GM19395 (cell line): ENCODE data around the gene GALT.
"Not testable (repeated sequence)": the region's sequence is repeated elsewhere in the genome, so short reads cannot be mapped to it uniquely, and the experiment has no call there.

Source experiments
- ATAC-seq: cut with Tn5 transposase; IDR thresholded peaks from one replicate; pipeline ENCODE4 v1.9.1; 2021; ENCODE audit warnings: mild to moderate bottlenecking, moderate library complexity; ENCODE audit not compliant: unreplicated experiment

Gene GALT

GRCh38 chr9:34625186-34625486, 21.3 kb upstream of the GALT start:
- no peak for ATAC-seq

- ATAC-seq = no peak
These were observed 18.5 kb upstream of the GALT start for GRCh38 chr9:34627716-34628655.

GRCh38 chr9:34628656-34629490, 17.6 kb upstream of the GALT start, which contains the start of gene ARID3C:
Gene ARID3C, minus strand, starts transcription at chr9:34629066. Its CDS starts 1,052 bp downstream, at chr9:34628014.
- ATAC-seq = no peak

- no peak for ATAC-seq
These were observed 17.0 kb upstream of the GALT start for GRCh38 chr9:34629491-34629808.

GRCh38 chr9:34630402-34631154, 15.9 kb upstream of the GALT start:
- no peak for ATAC-seq

GRCh38 chr9:34633166-34633565, 13.3 kb upstream of the GALT start:
- no peak for ATAC-seq

- ATAC-seq = peak; percentile 44
These were observed 12.5 kb upstream of the GALT start for GRCh38 chr9:34633851-34634550.

- ATAC-seq = no peak
These were observed 11.8 kb upstream of the GALT start for GRCh38 chr9:34634551-34635248.

GRCh38 chr9:34635556-34635955, 10.9 kb upstream of the GALT start:
- no peak for ATAC-seq

- ATAC-seq = no peak
These were observed 9.6 kb upstream of the GALT start for GRCh38 chr9:34636791-34637355.

GRCh38 chr9:34637356-34638137, 8.9 kb upstream of the GALT start, which contains the start of gene SIGMAR1:
Gene SIGMAR1, minus strand, starts transcription at chr9:34637787. Its CDS starts 90 bp downstream, at chr9:34637697.
- peak; percentile 88 for ATAC-seq

- no peak for ATAC-seq
These were observed 8.4 kb upstream of the GALT start for GRCh38 chr9:34638138-34638445.

GRCh38 chr9:34639322-34639721, 7.2 kb upstream of the GALT start:
- not testable (repeated sequence) for ATAC-seq

GRCh38 chr9:34642679-34643078, 3.8 kb upstream of the GALT start:
- no peak for ATAC-seq

- no peak for ATAC-seq
These were observed 1.6 kb upstream of the GALT start for GRCh38 chr9:34644766-34645314.

- peak; percentile 24 for ATAC-seq
These were observed 569 bp downstream of the GALT start for GRCh38 chr9:34647084-34647403.

- ATAC-seq = no peak
These were observed 1.2 kb downstream of the GALT start for GRCh38 chr9:34647651-34648050.

GRCh38 chr9:34648673-34649072, 2.2 kb downstream of the GALT start:
- ATAC-seq = no peak

- no peak for ATAC-seq
These were observed 4.3 kb downstream of the GALT start for GRCh38 chr9:34650816-34651215.
